K562 (cell line): Measurements from ENCODE around the gene TMPRSS11D. TPM values are rescaled to one million over a fixed set of nuclear protein-coding genes. Genes with fewer than 3 reads are reported as not detected.

Source experiments
- ATAC-seq: fragments of 200-7000 bp; cut with Tn5 transposase; 3 replicates; pipeline ENCODE4 v1.9.1; 2020; ENCODE audit warnings: moderate library complexity
- BruUV-seq: library from RNA; stranded (reverse); fragments of 400-500 nt; replicated peaks from 2 replicates; lab custom pipeline; 2021; lab: Mats Ljungman, UMichigan
- CTCF ChIA-PET: fragments of 300-600 bp; formaldehyde crosslinking; extraction: SDS; loops from one replicate; lab custom pipeline; 2021; ENCODE audit warnings: low intra/inter-chr PET ratio; lab: Yijun Ruan, JAX
- POLR2A ChIA-PET: fragments of 300-600, 350-650 bp; sonication (Branson Sonifier 250); formaldehyde crosslinking; extraction: SDS; loops from one replicate; lab custom pipeline; 2021; ENCODE audit warnings: antibody characterized with exemption, inconsistent platforms; lab: Yijun Ruan, JAX
- DNase-seq, 4 experiments: peaks; one replicate each; pipeline versions ENCODE4 v3.0.0 to v3.0.0-alpha.2; 2011 to 2018; ENCODE audit warnings: low spot score in 3 of 4, mixed read lengths in 3 of 4; ENCODE audit errors: extremely low read depth in 1 of 4
- FAIRE-seq: peaks from 2 replicates; lab custom pipeline; 2011; peaks lifted over from hg19 to GRCh38; lab: Jason Lieb, UNC
- H2AFZ ChIP-seq: 2 replicates; pipeline ENCODE4 v1.6.0; 2011; ENCODE audit warnings: low read depth, low read length, control low read depth, inconsistent platforms
- H3K27ac ChIP-seq: fragments of 200-600 bp; 3 replicates; pipeline ENCODE4 v1.8.0; 2011; ENCODE audit warnings: low read depth, mild to moderate bottlenecking, control low read depth, inconsistent platforms, low read length, moderate library complexity, mixed read lengths; ENCODE audit errors: extremely low read depth
- H3K27me3 ChIP-seq, 2 experiments: fragments of 300-600 bp in 1 of 2; 2 replicates in 1 of 2; 3 replicates in 1 of 2; pipeline versions ENCODE4 v1.6.0 to v1.8.0; 2011; ENCODE audit warnings: inconsistent platforms in 2 of 2, low read length in 2 of 2, mild to moderate bottlenecking in 1 of 2, mixed read lengths in 1 of 2, moderate library complexity in 1 of 2; ENCODE audit not compliant: control insufficient read depth in 2 of 2, insufficient read depth in 2 of 2
- H3K36me3 ChIP-seq: fragments of 300-600 bp; 3 replicates; pipeline ENCODE4 v1.8.0; 2011; ENCODE audit warnings: mild to moderate bottlenecking, low read length, inconsistent platforms; ENCODE audit not compliant: control insufficient read depth, insufficient read depth
- H3K4me1 ChIP-seq, 2 experiments: fragments of 200-600 bp in 1 of 2; replicated peaks in 1 of 2; 2 replicates in 1 of 2; 3 replicates in 1 of 2; pipeline versions ENCODE4 v1.5.1 to v1.8.0; 2011; ENCODE audit warnings: inconsistent platforms in 2 of 2, low read length in 2 of 2, mild to moderate bottlenecking in 1 of 2, mixed read lengths in 1 of 2, moderate library complexity in 1 of 2; ENCODE audit not compliant: control insufficient read depth in 2 of 2, insufficient read depth in 2 of 2
- H3K4me2 ChIP-seq: 2 replicates; pipeline ENCODE4 v1.6.1; 2011; ENCODE audit warnings: low read length, control low read depth, inconsistent platforms, mixed read lengths; ENCODE audit not compliant: insufficient read depth
- H3K4me3 ChIP-seq: fragments of 200-600 bp; sonication (generic), shearing (Covaris generic); 2 replicates; pipeline ENCODE4 v1.5.1; 2016; ENCODE audit warnings: control low read depth, inconsistent platforms
- H3K79me2 ChIP-seq: fragments of 200-600 bp; 3 replicates; pipeline ENCODE4 v1.8.0; 2011; ENCODE audit warnings: low read length, inconsistent platforms; ENCODE audit not compliant: control insufficient read depth, insufficient read depth
- H3K9ac ChIP-seq, 2 experiments: 2 replicates each; pipeline versions ENCODE4 v1.6.0 to v1.6.1; 2011; ENCODE audit warnings: low read depth in 2 of 2, low read length in 2 of 2, control low read depth in 1 of 2, inconsistent platforms in 1 of 2, mild to moderate bottlenecking in 1 of 2, mixed read lengths in 1 of 2; ENCODE audit not compliant: insufficient read depth in 1 of 2
- H3K9me1 ChIP-seq: one replicate; pipeline ENCODE4 v1.6.0; 2011; ENCODE audit warnings: inconsistent platforms, mild to moderate bottlenecking, low read length, moderate library complexity; ENCODE audit not compliant: control insufficient read depth, insufficient read depth
- H3K9me3 ChIP-seq: replicated peaks from 2 replicates; pipeline ENCODE4 v1.5.1; 2011; ENCODE audit warnings: low read depth, low read length, inconsistent platforms; ENCODE audit not compliant: control insufficient read depth, insufficient read depth
- H4K20me1 ChIP-seq: replicated peaks from 2 replicates; pipeline ENCODE4 v1.6.1; 2011; ENCODE audit warnings: low read length, inconsistent platforms, mixed read lengths; ENCODE audit not compliant: control insufficient read depth, insufficient read depth
- CEBPB ChIP-seq: fragments of 450-650 bp; IDR thresholded peaks from 2 replicates; pipeline ENCODE4 v1.6.1; 2016; ENCODE audit warnings: missing genetic modification characterization, missing compliant biosample characterization
- CEBPG ChIP-seq, 3 experiments: fragments of 200-800 bp in 1 of 3; sonication (Bioruptor generic) in 1 of 3; sonication (generic) in 1 of 3; formaldehyde crosslinking in 1 of 3; IDR thresholded peaks in 2 of 3; conservative IDR thresholded peaks in 1 of 3; 2 replicates each; pipeline versions ENCODE4 v1.6.1 to v1.8.0; 2016 to 2022; ENCODE audit warnings: missing compliant biosample characterization in 2 of 3, missing genetic modification characterization in 2 of 3, mild to moderate bottlenecking in 1 of 3, missing genetic modification reagents in 1 of 3
- GATA2 ChIP-seq: sonication (generic); formaldehyde crosslinking; IDR thresholded peaks from 2 replicates; pipeline ENCODE4 v1.4.0; 2020; ENCODE audit warnings: mild to moderate bottlenecking, missing genetic modification reagents
- RAD21 ChIP-seq, 2 experiments: fragments of 250-450 bp in 1 of 2; fragments of 450-650 bp in 1 of 2; sonication (Bioruptor Pico) in 1 of 2; formaldehyde crosslinking in 1 of 2; IDR thresholded peaks in 1 of 2; conservative IDR thresholded peaks in 1 of 2; 2 replicates each; pipeline versions ENCODE4 v1.4.0 to v1.8.0; 2020 to 2022; ENCODE audit warnings: mild to moderate bottlenecking in 2 of 2, moderate library complexity in 1 of 2
- ZNF584 ChIP-seq: fragments of 200-800 bp; sonication (Bioruptor generic); IDR thresholded peaks from 2 replicates; pipeline ENCODE4 v1.6.1; 2016; ENCODE audit warnings: low read depth, mild to moderate bottlenecking, missing genetic modification characterization, missing compliant biosample characterization
- WGBS: fragments of 100-300 bp; shearing (Covaris generic); methylation state at CpG from one replicate; pipeline ENCODE4 v1.1.6; 2016; ENCODE audit warnings: low coverage, mixed read lengths; ENCODE audit not compliant: insufficient coverage; ENCODE audit errors: missing lambda C conversion rate; 5-methylcytosine and 5-hydroxymethylcytosine counted together
- in situ Hi-C: fragments of 300-500 bp; cut with MboI; formaldehyde crosslinking; loops from 4 replicates; pipeline ENCODE4 v1.15.0; 2018; ENCODE audit warnings: inconsistent platforms, mixed read lengths
- intact Hi-C: fragments of 100-400 bp; cut with micrococcal nuclease; formaldehyde crosslinking; loops from 2 replicates; pipeline ENCODE4 v1.14.2; 2022
- polyA plus RNA-seq, 8 experiments: library from polyadenylated mRNA; depleted of rRNA in 4 of 8; stranded (reverse) in 5 of 8; unstranded in 3 of 8; fragments of >200 nt; fragmentation: Nextera tagmentation in 2 of 8; fragmentation: Illumina TruSeq in 1 of 8; extraction: Ambion mirVana in 2 of 8; extraction: Trizol in 1 of 8; gene quantifications; 2 replicates each; pipeline versions ENCODE4 v1.2.1 to v1.2.3, GENCODE V29; 2011 to 2014; ENCODE audit warnings: inconsistent platforms in 1 of 8, missing spikeins in 1 of 8
- total RNA-seq, 7 experiments: library from RNA; depleted of rRNA in 6 of 7; stranded (reverse); fragments of >200 nt in 6 of 7; fragmentation: Illumina TruSeq in 2 of 7; extraction: Trizol in 2 of 7; gene quantifications; 2 replicates each; pipeline versions ENCODE4 v1.2.1 to v1.2.3, GENCODE V29; 2011 to 2021; ENCODE audit warnings: low replicate concordance in 1 of 7
- TF ChIP-seq, protein P1 (sequence below), 2 experiments: fragments of 450-650 bp; formaldehyde crosslinking in 1 of 2; IDR thresholded peaks; 2 replicates each; pipeline versions ENCODE4 v1.4.0 to v1.6.1; 2014 to 2020; ENCODE audit warnings: mild to moderate bottlenecking in 2 of 2, borderline replicate concordance in 1 of 2, low read depth in 1 of 2
- TF ChIP-seq, protein P2 (sequence below), 3 experiments: IDR thresholded peaks in 2 of 3; conservative IDR thresholded peaks in 1 of 3; 2 replicates each; pipeline ENCODE4 v1.5.1; 2011 to 2012; ENCODE audit warnings: low read length in 3 of 3, mild to moderate bottlenecking in 3 of 3, control low read depth in 2 of 3, improper control_type of control experiment in 1 of 3, inconsistent platforms in 1 of 3, low read depth in 1 of 3, mixed read lengths in 1 of 3, moderate library complexity in 1 of 3; ENCODE audit not compliant: insufficient read depth in 2 of 3

TMPRSS11D gene
- total and polyA plus RNA-seq, 9 of the 15 experiments (the other 6 are each of a cell fraction or from before 2014, with no cell fraction given) = not detected

DNA sequence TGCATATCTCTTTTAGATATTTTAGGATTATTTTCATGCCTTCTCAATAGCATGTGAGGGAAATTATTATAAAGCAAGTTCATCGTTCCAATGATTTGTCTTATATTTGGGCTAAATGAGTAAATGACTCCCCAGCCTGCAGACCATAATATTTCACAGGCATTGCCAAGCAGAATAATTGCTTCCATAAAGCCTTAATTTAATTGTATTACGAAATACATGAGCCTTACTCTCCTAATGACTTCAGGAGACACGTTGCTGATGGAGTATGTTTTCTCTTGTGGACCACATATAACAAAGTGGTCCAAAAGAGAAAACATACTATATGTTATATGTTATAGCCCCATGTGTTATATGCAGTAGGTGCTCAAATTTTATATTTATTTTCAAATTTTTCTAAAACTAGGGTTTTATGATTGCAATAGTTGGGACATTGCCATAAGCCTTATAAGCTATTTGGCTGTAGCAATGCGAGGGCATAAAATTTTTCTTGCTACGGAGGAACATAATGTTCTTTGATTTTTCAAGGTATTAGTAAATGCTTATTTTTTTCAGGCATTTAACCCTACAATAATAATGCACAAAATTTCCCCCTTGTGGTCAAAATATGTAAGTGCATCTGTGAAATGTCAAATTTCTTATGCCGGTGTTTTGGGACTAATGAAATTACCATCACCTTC, 26.2 kb upstream of the TMPRSS11D start:
- Histone ChIP-seq H3K79me2 (no peaks in the 10 kb centered on the region), H3K27ac (no peak overlapping the region), H3K27me3 (no peaks in the 10 kb centered on the region), H3K9me1 (no peaks in the 10 kb centered on the region)
- BruUV-seq = no TSS peak
- in situ Hi-C loops = no loop called here
- intact Hi-C loops = loop anchor here (2.0 to 10.0 kb wide), 2 partner anchors 185 to 361 kb away; no protein-coding TSS in a partner anchor
- TF ChIP-seq, protein P1, sequence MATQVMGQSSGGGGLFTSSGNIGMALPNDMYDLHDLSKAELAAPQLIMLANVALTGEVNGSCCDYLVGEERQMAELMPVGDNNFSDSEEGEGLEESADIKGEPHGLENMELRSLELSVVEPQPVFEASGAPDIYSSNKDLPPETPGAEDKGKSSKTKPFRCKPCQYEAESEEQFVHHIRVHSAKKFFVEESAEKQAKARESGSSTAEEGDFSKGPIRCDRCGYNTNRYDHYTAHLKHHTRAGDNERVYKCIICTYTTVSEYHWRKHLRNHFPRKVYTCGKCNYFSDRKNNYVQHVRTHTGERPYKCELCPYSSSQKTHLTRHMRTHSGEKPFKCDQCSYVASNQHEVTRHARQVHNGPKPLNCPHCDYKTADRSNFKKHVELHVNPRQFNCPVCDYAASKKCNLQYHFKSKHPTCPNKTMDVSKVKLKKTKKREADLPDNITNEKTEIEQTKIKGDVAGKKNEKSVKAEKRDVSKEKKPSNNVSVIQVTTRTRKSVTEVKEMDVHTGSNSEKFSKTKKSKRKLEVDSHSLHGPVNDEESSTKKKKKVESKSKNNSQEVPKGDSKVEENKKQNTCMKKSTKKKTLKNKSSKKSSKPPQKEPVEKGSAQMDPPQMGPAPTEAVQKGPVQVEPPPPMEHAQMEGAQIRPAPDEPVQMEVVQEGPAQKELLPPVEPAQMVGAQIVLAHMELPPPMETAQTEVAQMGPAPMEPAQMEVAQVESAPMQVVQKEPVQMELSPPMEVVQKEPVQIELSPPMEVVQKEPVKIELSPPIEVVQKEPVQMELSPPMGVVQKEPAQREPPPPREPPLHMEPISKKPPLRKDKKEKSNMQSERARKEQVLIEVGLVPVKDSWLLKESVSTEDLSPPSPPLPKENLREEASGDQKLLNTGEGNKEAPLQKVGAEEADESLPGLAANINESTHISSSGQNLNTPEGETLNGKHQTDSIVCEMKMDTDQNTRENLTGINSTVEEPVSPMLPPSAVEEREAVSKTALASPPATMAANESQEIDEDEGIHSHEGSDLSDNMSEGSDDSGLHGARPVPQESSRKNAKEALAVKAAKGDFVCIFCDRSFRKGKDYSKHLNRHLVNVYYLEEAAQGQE (IDR thresholded peaks at IDR 0.05; ENCODE audit: borderline replicate concordance) = peak; percentile 34; the same call in 1 of the 2 replicates
- TF ChIP-seq, protein P1 (CRISPR knock-in tag; IDR thresholded peaks at IDR 0.05; ENCODE audit: low read depth) = no peak
- TF ChIP-seq GATA2 (CRISPR knock-in tag) (no peak), RAD21 (CRISPR knock-in tag; conservative IDR thresholded peaks at IDR 0.05 in 1 of 2, IDR thresholded peaks at IDR 0.05 in 1 of 2) (peak in 1 of 2 experiments; percentile 63; a peak in 3 of 4 replicates), CEBPB (peak; percentile 47; the same call in 1 of the 2 replicates), CEBPG (CRISPR knock-in tag; IDR thresholded peaks at IDR 0.05) (no peak), CEBPG (tag; conservative IDR thresholded peaks at IDR 0.05 in 1 of 2, IDR thresholded peaks at IDR 0.05 in 1 of 2) (peak in 1 of 2 experiments; percentile 34; a peak in 1 of 4 replicates), ZNF584 (CRISPR knock-in tag) (no peak)
- TF ChIP-seq, protein P2, sequence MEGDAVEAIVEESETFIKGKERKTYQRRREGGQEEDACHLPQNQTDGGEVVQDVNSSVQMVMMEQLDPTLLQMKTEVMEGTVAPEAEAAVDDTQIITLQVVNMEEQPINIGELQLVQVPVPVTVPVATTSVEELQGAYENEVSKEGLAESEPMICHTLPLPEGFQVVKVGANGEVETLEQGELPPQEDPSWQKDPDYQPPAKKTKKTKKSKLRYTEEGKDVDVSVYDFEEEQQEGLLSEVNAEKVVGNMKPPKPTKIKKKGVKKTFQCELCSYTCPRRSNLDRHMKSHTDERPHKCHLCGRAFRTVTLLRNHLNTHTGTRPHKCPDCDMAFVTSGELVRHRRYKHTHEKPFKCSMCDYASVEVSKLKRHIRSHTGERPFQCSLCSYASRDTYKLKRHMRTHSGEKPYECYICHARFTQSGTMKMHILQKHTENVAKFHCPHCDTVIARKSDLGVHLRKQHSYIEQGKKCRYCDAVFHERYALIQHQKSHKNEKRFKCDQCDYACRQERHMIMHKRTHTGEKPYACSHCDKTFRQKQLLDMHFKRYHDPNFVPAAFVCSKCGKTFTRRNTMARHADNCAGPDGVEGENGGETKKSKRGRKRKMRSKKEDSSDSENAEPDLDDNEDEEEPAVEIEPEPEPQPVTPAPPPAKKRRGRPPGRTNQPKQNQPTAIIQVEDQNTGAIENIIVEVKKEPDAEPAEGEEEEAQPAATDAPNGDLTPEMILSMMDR (IDR thresholded peaks at IDR 0.05 in 2 of 3, conservative IDR thresholded peaks at IDR 0.05 in 1 of 3; ENCODE audit: insufficient read depth in 2 of 3, low read depth in 1 of 3, low read length in 3 of 3) = peak in 2 of 3 experiments; percentile 42 to 69; a peak in 4 of 6 replicates
- TF ChIP-seq, all 486 proteins: peak for 5
- no peaks in the 10 kb centered on the region for H3K9me3 ChIP-seq
- peak; percentile 70 for FAIRE-seq
- H2AFZ ChIP-seq = no peak overlapping the region
- 5% methylated on average over 6 of the region's 6 CpGs for WGBS
- no peak overlapping the region for H3K9ac ChIP-seq
- H4K20me1 ChIP-seq = no peaks in the 10 kb centered on the region
- H3K4me3 ChIP-seq = no peak overlapping the region
- peak in 3 of 4 experiments; percentile 13 to 30 (median 14) for DNase-seq
- ATAC-seq = peak; percentile 61; the same call in 2 of the 3 replicates
- ChIA-PET CTCF (interaction anchor here (0.5 to 0.6 kb wide), 2 partner anchors 65 to 154 kb away, joined by 3 to 4 read pairs; no protein-coding TSS in a partner anchor), POLR2A (no interaction called here)
- H3K36me3 ChIP-seq = no peaks in the 10 kb centered on the region
- no peak overlapping the region for H3K4me2 ChIP-seq
- H3K4me1 ChIP-seq = no peaks in the 10 kb centered on the region
